ENCODE results near the gene GNL3. TPM values are rescaled to one million over a fixed set of nuclear protein-coding genes. Genes with fewer than 3 reads are reported as not detected.

The GNL3 gene
- total and polyA plus RNA-seq, 2 donors from 2014 or later: 27.9 to 47.8 TPM

GRCh38 chr3:52704611-52705437 is 19.0 kb downstream of the GNL3 start:
- H3K4me3 ChIP-seq (ENCODE audit: low read length in 3 of 3): peak overlapping the region; percentile 83 to 99 (median 86)

GRCh38 chr3:52705438-52705687 is 19.5 kb downstream of the GNL3 start:
- no peak for TF ChIP-seq CTCF (IDR thresholded peaks at IDR 0.05; ENCODE audit: borderline replicate concordance, extremely low read depth, insufficient read depth)
- H3K4me1 ChIP-seq (ENCODE audit: control insufficient read depth in 2 of 3, insufficient read depth in 2 of 3, low read depth in 1 of 3, low read length in 3 of 3): peaks cover 4 to 24% (median 20%) of the 10 kb centered on the region in 3 donors
- peak overlapping the region; percentile 83 to 99 (median 86) for H3K4me3 ChIP-seq (ENCODE audit: low read length in 3 of 3)
- intact Hi-C loops (cut with DNase I): no loop called here
- H3K9me3 ChIP-seq (ENCODE audit: control insufficient read depth in 2 of 3, insufficient read depth in 1 of 3, low read length in 3 of 3): no peaks in the 10 kb centered on the region
- DNase-seq (no peak), FAIRE-seq (no peak)
- H3K27me3 ChIP-seq (ENCODE audit: control insufficient read depth, insufficient read depth, low read length): no peaks in the 10 kb centered on the region
- peak overlapping the region; percentile 83 to 87 for H3K27ac ChIP-seq (ENCODE audit: low read depth in 2 of 2, low read length in 2 of 2)
- H3K9ac ChIP-seq (ENCODE audit: low read length in 3 of 3): peak overlapping the region; percentile 52 to 85 (median 81)
- H3K36me3 ChIP-seq (ENCODE audit: control insufficient read depth in 2 of 3, insufficient read depth in 3 of 3, low read length in 3 of 3): peaks cover 0 to 7% (median 5%) of the 10 kb centered on the region in 3 donors

More at GRCh38 chr3:52704611-52705437, 19.0 kb downstream of the GNL3 start:
- no peaks in the 10 kb centered on the region for H3K9me3 ChIP-seq (ENCODE audit: control insufficient read depth in 2 of 3, insufficient read depth in 1 of 3, low read length in 3 of 3)
- FAIRE-seq: no peak
- intact Hi-C loops (cut with DNase I): no loop called here
- peak overlapping the region; percentile 83 to 87 for H3K27ac ChIP-seq (ENCODE audit: low read depth in 2 of 2, low read length in 2 of 2)
- H3K9ac ChIP-seq (ENCODE audit: low read length in 3 of 3): peak overlapping the region; percentile 52 to 85 (median 81)
- peak in 4 of 5 donors; percentile 21 to 57 (median 48) for DNase-seq
- no peak for TF ChIP-seq CTCF (IDR thresholded peaks at IDR 0.05; ENCODE audit: borderline replicate concordance, extremely low read depth, insufficient read depth)
- H3K27me3 ChIP-seq (ENCODE audit: control insufficient read depth, insufficient read depth, low read length): no peaks in the 10 kb centered on the region
- H3K4me1 ChIP-seq (ENCODE audit: control insufficient read depth in 2 of 3, insufficient read depth in 2 of 3, low read depth in 1 of 3, low read length in 3 of 3): peaks cover 4 to 24% (median 20%) of the 10 kb centered on the region in 3 donors
- H3K36me3 ChIP-seq (ENCODE audit: control insufficient read depth in 2 of 3, insufficient read depth in 3 of 3, low read length in 3 of 3): peaks cover 0 to 7% (median 5%) of the 10 kb centered on the region in 3 donors

- H3K27ac ChIP-seq (ENCODE audit: low read depth in 2 of 2, low read length in 2 of 2): peak within 1 kb of the TSS; percentile 83 to 87
- peak within 1 kb of the TSS; percentile 66 to 93 (median 81) for H3K9ac ChIP-seq (ENCODE audit: low read length in 3 of 3)
- FAIRE-seq (no peak), DNase-seq (peak; percentile 86 to 96 (median 92))
- TF ChIP-seq CTCF (IDR thresholded peaks at IDR 0.05; ENCODE audit: borderline replicate concordance, extremely low read depth, insufficient read depth): no peak
- H3K4me3 ChIP-seq (ENCODE audit: low read length in 3 of 3): peak within 1 kb of the TSS; percentile 83 to 99 (median 86)
- intact Hi-C loops (cut with DNase I): no loop called here
- H3K27me3 ChIP-seq (ENCODE audit: control insufficient read depth, insufficient read depth, low read length): no peaks in the 10 kb centered on the region
- H3K9me3 ChIP-seq (ENCODE audit: control insufficient read depth in 2 of 3, insufficient read depth in 1 of 3, low read length in 3 of 3): no peaks in the 10 kb centered on the region
- peaks cover 4 to 24% (median 20%) of the 10 kb centered on the region in 3 donors for H3K4me1 ChIP-seq (ENCODE audit: control insufficient read depth in 2 of 3, insufficient read depth in 2 of 3, low read depth in 1 of 3, low read length in 3 of 3)
- peaks cover 0 to 7% (median 5%) of the 10 kb centered on the region in 3 donors for H3K36me3 ChIP-seq (ENCODE audit: control insufficient read depth in 2 of 3, insufficient read depth in 3 of 3, low read length in 3 of 3)
These were observed 20.2 kb downstream of the GNL3 start, which contains the start of the genes GLT8D1 and SPCS1 for GRCh38 chr3:52705688-52706686. TSS of gene GLT8D1 (minus strand) at chr3:52705791. CDS start at chr3:52700460, 5,331 bp downstream. TSS of gene SPCS1 (plus strand) at chr3:52706106. CDS start at chr3:52706247, 141 bp downstream.
